Kidney (tissue), 14 donors: Measurements from ENCODE around the gene HOXA10. TPM values are rescaled to one million over a fixed set of nuclear protein-coding genes. Genes with fewer than 3 reads are reported as not detected.

Experiments used
- DNase-seq, 5 donors: peaks; one replicate each; pipeline ENCODE4 v3.0.0-alpha.2; 2013 to 2020
- FAIRE-seq: peaks from 2 replicates; lab custom pipeline; 2012; peaks lifted over from hg19 to GRCh38; lab: Jason Lieb, UNC
- H3K27ac ChIP-seq, 2 donors: one replicate each; pipeline ENCODE4 v1.7.0; 2013; ENCODE audit warnings: low read depth in 2 of 2, low read length in 2 of 2, inconsistent platforms in 1 of 2
- H3K27me3 ChIP-seq: one replicate; pipeline ENCODE4 v1.7.1; 2013; ENCODE audit warnings: low read length, inconsistent platforms; ENCODE audit not compliant: control insufficient read depth, insufficient read depth
- H3K36me3 ChIP-seq, 3 donors: one replicate each; pipeline versions ENCODE4 v1.7.0 to v1.7.1; 2013; ENCODE audit warnings: low read length in 3 of 3, control low read depth in 1 of 3, inconsistent platforms in 1 of 3; ENCODE audit not compliant: insufficient read depth in 3 of 3, control insufficient read depth in 2 of 3
- H3K4me1 ChIP-seq, 3 donors: one replicate each; pipeline versions ENCODE4 v1.7.0 to v1.7.1; 2013; ENCODE audit warnings: low read length in 3 of 3, inconsistent platforms in 1 of 3, low read depth in 1 of 3; ENCODE audit not compliant: control insufficient read depth in 2 of 3, insufficient read depth in 2 of 3
- H3K4me3 ChIP-seq, 3 donors: one replicate each; pipeline versions ENCODE4 v1.7.0 to v1.8.1; 2013; ENCODE audit warnings: low read length in 3 of 3, control low read depth in 1 of 3, inconsistent platforms in 1 of 3
- H3K9ac ChIP-seq, 3 donors: one replicate each; pipeline versions ENCODE4 v1.7.0 to v1.7.1; 2013; ENCODE audit warnings: low read length in 3 of 3, control low read depth in 1 of 3, inconsistent platforms in 1 of 3
- H3K9me3 ChIP-seq, 3 donors: one replicate each; pipeline versions ENCODE4 v1.7.0 to v1.7.1; 2013; ENCODE audit warnings: low read length in 3 of 3, control low read depth in 1 of 3, inconsistent platforms in 1 of 3; ENCODE audit not compliant: control insufficient read depth in 2 of 3, insufficient read depth in 1 of 3
- CTCF ChIP-seq: IDR thresholded peaks from 3 replicates; pipeline ENCODE4 v1.5.1; 2012; ENCODE audit warnings: mild to moderate bottlenecking, moderate library complexity, borderline replicate concordance; ENCODE audit not compliant: insufficient read depth; ENCODE audit errors: extremely low read depth
- intact Hi-C: fragments of 100-400 bp; cut with DNase I; formaldehyde crosslinking; loops from one replicate; pipeline ENCODE4 v1.11.1; 2022
- polyA plus RNA-seq: library from polyadenylated mRNA; stranded (reverse); fragments of 350-450 nt; fragmentation: Illumina TruSeq; extraction: RNeasy Lipid Tissue Mini Kit (QIAGEN cat#74804); gene quantifications from one replicate; pipeline ENCODE4 v1.2.3, GENCODE V29; 2014; ENCODE audit warnings: low read depth, low replicate concordance; ENCODE audit not compliant: insufficient read depth
- total RNA-seq: library from RNA; stranded (reverse); fragmentation: NEBNext Ultra II Directional; extraction: Animal tissue kit (Norgen Biotek cat#: 25700); gene quantifications from one replicate; pipeline ENCODE4 v1.2.1, GENCODE V29; 2021
- donor health status: control.
- donor health status: control.
- donor health status: control.
- donor health status: control.
- donor health status: control.
- donor health status: DM: yes; HTN: yes; CAD: no.
- donor health status: Normal renal cell carcinoma (clear cell type).

The HOXA10 gene
- total and polyA plus RNA-seq, 2 donors from 2014 or later: 16.3 to 17.9 TPM

GRCh38 chr7:27152816-27153442 lies 21.2 kb downstream of the HOXA10 start:
- FAIRE-seq (no peak), DNase-seq (peak in 1 of 5 donors; percentile 73)
- no peaks in the 10 kb centered on the region for H3K9me3 ChIP-seq
- peak overlapping the region; percentile 56 to 87 (median 83) for H3K4me3 ChIP-seq
- no peaks in the 10 kb centered on the region for H3K27me3 ChIP-seq
- H3K27ac ChIP-seq: peak overlapping the region; percentile 97 to 98
- peak overlapping the region in 2 of 3 donors; percentile 28 to 85 for H3K9ac ChIP-seq
- intact Hi-C loops: loop anchor here (10.0 kb wide), 1 partner anchor 778 kb away; no protein-coding TSS in a partner anchor
- peaks cover 0 to 22% (median 16%) of the 10 kb centered on the region in 3 donors for H3K4me1 ChIP-seq
- no peak for TF ChIP-seq CTCF
- no peaks in the 10 kb centered on the region for H3K36me3 ChIP-seq

GRCh38 chr7:27151931-27152815 lies 21.9 kb downstream of the HOXA10 start, which contains the start of gene HOXA3:
HOXA3 (minus strand) TSS chr7:27152583; CDS start chr7:27110640, 41,943 bp downstream.
- peak; percentile 91 to 98 (median 92) for DNase-seq
- no peaks in the 10 kb centered on the region for H3K9me3 ChIP-seq
- H3K4me1 ChIP-seq: peaks cover 0 to 20% (median 15%) of the 10 kb centered on the region in 3 donors
- H3K27me3 ChIP-seq: no peaks in the 10 kb centered on the region
- no peaks in the 10 kb centered on the region for H3K36me3 ChIP-seq
- FAIRE-seq: no peak
- H3K9ac ChIP-seq: peak within 1 kb of the TSS; percentile 68 to 85 (median 85)
- peak within 1 kb of the TSS; percentile 56 to 87 (median 83) for H3K4me3 ChIP-seq
- H3K27ac ChIP-seq: peak within 1 kb of the TSS; percentile 97 to 98
- intact Hi-C loops: loop anchor here (10.0 kb wide), 1 partner anchor 777 kb away; no protein-coding TSS in a partner anchor
- no peak for TF ChIP-seq CTCF

- FAIRE-seq (no peak), DNase-seq (peak in 2 of 5 donors; percentile 74 to 82)
- Histone ChIP-seq H3K27ac (peak overlapping the region; percentile 97 to 98), H3K36me3 (no peaks in the 10 kb centered on the region), H3K27me3 (no peaks in the 10 kb centered on the region), H3K4me3 (peak overlapping the region; percentile 56 to 87 (median 83)), H3K9ac (peak overlapping the region; percentile 66 to 85 (median 85)), H3K4me1 (peaks cover 0 to 23% (median 20%) of the 10 kb centered on the region in 3 donors), H3K9me3 (no peaks in the 10 kb centered on the region)
- TF ChIP-seq CTCF: no peak
- intact Hi-C loops: loop anchor here (10.0 kb wide), 1 partner anchor 777 kb away; no protein-coding TSS in a partner anchor
Measured at GRCh38 chr7:27151341-27151930, 22.7 kb downstream of the HOXA10 start.
